Astrocyte (in vitro differentiated cells and primary cell): Measurements from ENCODE around the gene MYO15A.

Experiments used
- CTCF ChIP-seq: IDR thresholded peaks from 2 replicates; pipeline ENCODE4 v1.5.1; 2011; ENCODE audit warnings: low read depth, mild to moderate bottlenecking, inconsistent platforms, low read length, moderate library complexity; ENCODE audit not compliant: insufficient read depth
- EZH2 ChIP-seq: IDR thresholded peaks from 2 replicates; pipeline ENCODE4 v1.6.1; 2012; ENCODE audit warnings: mild to moderate bottlenecking, low read length, inconsistent platforms; ENCODE audit not compliant: insufficient read depth

GRCh38 chr17:18087610-18088491 is 20.7 kb upstream of the MYO15A start, which contains the start of gene DRG2:
- TF ChIP-seq CTCF (no peak), EZH2 (no peak)
